GM18526 (cell line): Measurements from ENCODE around the gene APP.
A peak's percentile ranks its signal among the peaks of the same experiment; 100 is the strongest.

Experiments
- POLR2A ChIP-seq: IDR thresholded peaks from 3 replicates; pipeline ENCODE4 v1.6.1; 2011; ENCODE audit not compliant: insufficient read length; ENCODE audit errors: extremely low read depth

Gene APP

GRCh38 chr21:26170471-26171257 lies at the start of gene APP:
APP (minus strand) TSS chr21:26170770; CDS start chr21:26170620, 150 bp downstream.
- TF ChIP-seq POLR2A: peak; percentile 48

- no peak for TF ChIP-seq POLR2A
Measured at GRCh38 chr21:26212220-26212619, 41.6 kb upstream of the APP start.

- TF ChIP-seq POLR2A: no peak
Measured at GRCh38 chr21:26210614-26211013, 40.0 kb upstream of the APP start.

GRCh38 chr21:26207021-26207420 lies 36.5 kb upstream of the APP start:
- TF ChIP-seq POLR2A: no peak

GRCh38 chr21:26199456-26199855 lies 28.9 kb upstream of the APP start:
- no peak for TF ChIP-seq POLR2A

- TF ChIP-seq POLR2A: no peak
Measured at GRCh38 chr21:26195708-26196107, 25.1 kb upstream of the APP start.

GRCh38 chr21:26194811-26195251 lies 24.3 kb upstream of the APP start:
- no peak for TF ChIP-seq POLR2A

GRCh38 chr21:26194326-26194725 lies 23.8 kb upstream of the APP start:
- TF ChIP-seq POLR2A: no peak

- TF ChIP-seq POLR2A: no peak
Measured at GRCh38 chr21:26191609-26192008, 21.0 kb upstream of the APP start.

GRCh38 chr21:26188422-26188821 lies 17.9 kb upstream of the APP start:
- no peak for TF ChIP-seq POLR2A

- no peak for TF ChIP-seq POLR2A
Measured at GRCh38 chr21:26185446-26185845, 14.9 kb upstream of the APP start.

- no peak for TF ChIP-seq POLR2A
Measured at GRCh38 chr21:26185021-26185420, 14.5 kb upstream of the APP start.

- no peak for TF ChIP-seq POLR2A
Measured at GRCh38 chr21:26179501-26179900, 8.9 kb upstream of the APP start.

GRCh38 chr21:26177746-26178426 lies 7.3 kb upstream of the APP start:
- TF ChIP-seq POLR2A: no peak

GRCh38 chr21:26177187-26177586 lies 6.6 kb upstream of the APP start:
- no peak for TF ChIP-seq POLR2A

GRCh38 chr21:26171258-26172100 lies 909 bp upstream of the APP start:
- no peak for TF ChIP-seq POLR2A
